Spleen (tissue), 7 donors: Measurements from ENCODE around the gene FDPS.

Experiments used
- CTCF ChIP-seq, 11 experiments: fragments of 200-600 bp in 7 of 11; fragments of 450-650 bp in 4 of 11; sonication (generic) in 4 of 11; IDR thresholded peaks in 8 of 11; conservative IDR thresholded peaks in 3 of 11; 1 replicate in 7 of 11; 2 replicates in 4 of 11; pipeline versions ENCODE4 v1.4.0 to v1.8.0; 2016 to 2021; ENCODE audit warnings: antibody characterized with exemption in 11 of 11, inconsistent platforms in 4 of 11, mild to moderate bottlenecking in 1 of 11
- POLR2A ChIP-seq, 3 donors: fragments of 450-650 bp; IDR thresholded peaks; one replicate each; pipeline ENCODE4 v1.5.1; 2017; ENCODE audit warnings: antibody characterized with exemption in 3 of 3, mild to moderate bottlenecking in 1 of 3
- donor health status: DM: no; HTN: no; CAD: no; lungs with moderate emphysema.
- donor health status: DM: no; HTN: no; CAD: no.
- donor health status: DM: no; HTN: no; CAD: no.

- TF ChIP-seq CTCF (IDR thresholded peaks at IDR 0.05 in 8 of 11, conservative IDR thresholded peaks at IDR 0.05 in 3 of 11) (no peak), POLR2A (IDR thresholded peaks at IDR 0.05) (no peak)
These were observed 23.6 kb upstream of the FDPS start for GRCh38 chr1:155285063-155285462.
